PC-9 (cell line): Measurements from ENCODE around the gene ZNF565.

Experiments used
- EZH2 ChIP-seq: fragments of 200-600 bp; sonication (generic); IDR thresholded peaks from 2 replicates; pipeline ENCODE4 v1.8.0; 2017; ENCODE audit warnings: antibody characterized with exemption, low read depth
- TF ChIP-seq, protein P1 (sequence below): fragments of 200-600 bp; sonication (generic); conservative IDR thresholded peaks from 2 replicates; pipeline ENCODE4 v1.6.1; 2017; ENCODE audit warnings: mixed run types, antibody characterized with exemption, mild to moderate bottlenecking, moderate library complexity

DNA sequence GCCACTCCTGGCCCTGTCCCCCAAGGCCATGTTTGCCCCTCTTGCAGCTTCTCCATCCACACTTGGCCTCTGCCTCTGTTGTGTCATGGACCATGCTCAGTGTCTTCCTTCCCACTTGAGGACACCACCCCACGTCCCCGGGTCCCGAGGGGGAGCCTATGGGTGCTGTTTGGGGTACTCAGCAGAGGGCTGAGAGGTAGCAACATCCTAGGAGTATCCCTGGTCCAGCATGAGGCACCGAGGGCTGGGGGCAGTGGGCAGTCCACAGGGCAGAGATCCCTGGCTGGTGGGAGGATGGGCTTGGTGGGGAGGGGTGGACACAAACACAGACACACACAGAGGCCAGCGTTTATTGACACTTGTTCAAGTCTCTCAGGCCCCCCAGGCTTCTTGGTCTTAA, 63.9 kb downstream of the ZNF565 start:
- TF ChIP-seq, protein P1, sequence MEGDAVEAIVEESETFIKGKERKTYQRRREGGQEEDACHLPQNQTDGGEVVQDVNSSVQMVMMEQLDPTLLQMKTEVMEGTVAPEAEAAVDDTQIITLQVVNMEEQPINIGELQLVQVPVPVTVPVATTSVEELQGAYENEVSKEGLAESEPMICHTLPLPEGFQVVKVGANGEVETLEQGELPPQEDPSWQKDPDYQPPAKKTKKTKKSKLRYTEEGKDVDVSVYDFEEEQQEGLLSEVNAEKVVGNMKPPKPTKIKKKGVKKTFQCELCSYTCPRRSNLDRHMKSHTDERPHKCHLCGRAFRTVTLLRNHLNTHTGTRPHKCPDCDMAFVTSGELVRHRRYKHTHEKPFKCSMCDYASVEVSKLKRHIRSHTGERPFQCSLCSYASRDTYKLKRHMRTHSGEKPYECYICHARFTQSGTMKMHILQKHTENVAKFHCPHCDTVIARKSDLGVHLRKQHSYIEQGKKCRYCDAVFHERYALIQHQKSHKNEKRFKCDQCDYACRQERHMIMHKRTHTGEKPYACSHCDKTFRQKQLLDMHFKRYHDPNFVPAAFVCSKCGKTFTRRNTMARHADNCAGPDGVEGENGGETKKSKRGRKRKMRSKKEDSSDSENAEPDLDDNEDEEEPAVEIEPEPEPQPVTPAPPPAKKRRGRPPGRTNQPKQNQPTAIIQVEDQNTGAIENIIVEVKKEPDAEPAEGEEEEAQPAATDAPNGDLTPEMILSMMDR: no peak
- no peak for TF ChIP-seq EZH2
